ENCODE measurements around the gene CRACR2A.

Gene CRACR2A

DNA sequence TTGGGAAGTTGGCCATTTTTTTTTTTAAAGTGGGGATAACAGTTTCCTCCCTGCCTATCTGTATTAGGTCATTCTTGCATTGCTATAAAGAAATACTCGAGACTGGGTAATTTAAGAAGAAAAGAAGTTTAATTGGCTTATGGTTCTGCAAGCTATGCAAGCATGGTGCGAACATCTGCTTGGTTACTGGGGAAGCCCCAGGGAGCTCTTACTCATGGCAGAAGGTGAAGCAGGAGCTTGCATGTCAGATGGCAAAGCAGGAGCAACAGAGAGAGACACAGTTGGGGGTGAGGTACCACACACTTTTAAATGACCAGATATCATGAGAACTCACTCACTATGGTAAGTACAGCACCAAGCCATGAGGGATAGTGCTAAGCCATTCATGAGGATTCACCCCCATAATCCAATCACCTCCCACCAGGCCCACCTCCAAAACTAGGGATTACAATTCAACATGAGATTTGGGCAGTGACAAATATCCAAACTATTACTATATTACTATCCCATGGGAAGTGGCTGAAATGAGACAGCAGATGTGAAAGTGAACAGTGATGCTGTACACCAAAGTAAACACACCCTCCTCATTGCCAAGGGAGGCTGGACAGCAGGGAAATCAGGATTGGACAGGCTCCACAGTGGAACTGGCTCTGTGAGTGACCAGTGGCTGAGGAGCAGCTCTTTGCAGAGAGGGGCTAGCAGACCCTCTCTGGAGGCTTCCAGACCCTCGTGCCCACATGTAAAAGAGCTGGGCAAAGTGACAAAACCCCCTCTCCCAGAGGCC lies 40.5 kb downstream of the CRACR2A start:
- TF ChIP-seq NFIC (IDR thresholded peaks at IDR 0.05) (no peak), FOXM1 (IDR thresholded peaks at IDR 0.05; ENCODE audit: borderline replicate concordance, low read depth) (no peak), TEAD4 (IDR thresholded peaks at IDR 0.05) (no peak), EGR1 (IDR thresholded peaks at IDR 0.05) (no peak), ZBTB7A (IDR thresholded peaks at IDR 0.05; ENCODE audit: low read depth) (no peak), TCF12 (IDR thresholded peaks at IDR 0.05; ENCODE audit: low read depth) (no peak), YY1 (IDR thresholded peaks at IDR 0.05; ENCODE audit: low read depth) (no peak), CEBPB (IDR thresholded peaks at IDR 0.05) (no peak), CREB1 (IDR thresholded peaks at IDR 0.05; ENCODE audit: low read depth) (no peak)
- TF ChIP-seq, protein P1, sequence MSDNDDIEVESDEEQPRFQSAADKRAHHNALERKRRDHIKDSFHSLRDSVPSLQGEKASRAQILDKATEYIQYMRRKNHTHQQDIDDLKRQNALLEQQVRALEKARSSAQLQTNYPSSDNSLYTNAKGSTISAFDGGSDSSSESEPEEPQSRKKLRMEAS (IDR thresholded peaks at IDR 0.05), result no peak

DNA sequence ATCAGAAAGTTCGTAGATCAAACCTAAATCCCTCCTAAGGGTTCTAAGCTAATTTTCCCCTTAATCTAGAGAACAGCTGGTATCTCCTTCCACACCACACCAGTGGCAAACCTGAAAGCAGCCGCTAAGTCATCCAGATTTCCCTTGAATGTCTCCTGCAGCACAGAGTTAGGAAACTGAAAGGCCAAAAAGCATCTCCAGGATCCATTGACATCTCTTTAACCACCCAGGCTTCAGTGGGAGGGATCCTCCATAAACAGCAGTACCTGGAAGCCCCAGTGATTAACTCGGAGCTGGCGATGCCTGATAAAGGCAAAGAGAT lies 47.6 kb downstream of the CRACR2A start:
- no peak for TF ChIP-seq TAF1 (IDR thresholded peaks at IDR 0.05; ENCODE audit: low read depth)
- TF ChIP-seq CEBPB (IDR thresholded peaks at IDR 0.05), result no peak
- no peak for TF ChIP-seq RAD21 (IDR thresholded peaks at IDR 0.05; ENCODE audit: low read depth)
- TF ChIP-seq, protein P2, sequence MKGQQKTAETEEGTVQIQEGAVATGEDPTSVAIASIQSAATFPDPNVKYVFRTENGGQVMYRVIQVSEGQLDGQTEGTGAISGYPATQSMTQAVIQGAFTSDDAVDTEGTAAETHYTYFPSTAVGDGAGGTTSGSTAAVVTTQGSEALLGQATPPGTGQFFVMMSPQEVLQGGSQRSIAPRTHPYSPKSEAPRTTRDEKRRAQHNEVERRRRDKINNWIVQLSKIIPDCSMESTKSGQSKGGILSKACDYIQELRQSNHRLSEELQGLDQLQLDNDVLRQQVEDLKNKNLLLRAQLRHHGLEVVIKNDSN (IDR thresholded peaks at IDR 0.05), result no peak
- TF ChIP-seq NFIC (IDR thresholded peaks at IDR 0.05), result no peak
- TF ChIP-seq, protein P3, sequence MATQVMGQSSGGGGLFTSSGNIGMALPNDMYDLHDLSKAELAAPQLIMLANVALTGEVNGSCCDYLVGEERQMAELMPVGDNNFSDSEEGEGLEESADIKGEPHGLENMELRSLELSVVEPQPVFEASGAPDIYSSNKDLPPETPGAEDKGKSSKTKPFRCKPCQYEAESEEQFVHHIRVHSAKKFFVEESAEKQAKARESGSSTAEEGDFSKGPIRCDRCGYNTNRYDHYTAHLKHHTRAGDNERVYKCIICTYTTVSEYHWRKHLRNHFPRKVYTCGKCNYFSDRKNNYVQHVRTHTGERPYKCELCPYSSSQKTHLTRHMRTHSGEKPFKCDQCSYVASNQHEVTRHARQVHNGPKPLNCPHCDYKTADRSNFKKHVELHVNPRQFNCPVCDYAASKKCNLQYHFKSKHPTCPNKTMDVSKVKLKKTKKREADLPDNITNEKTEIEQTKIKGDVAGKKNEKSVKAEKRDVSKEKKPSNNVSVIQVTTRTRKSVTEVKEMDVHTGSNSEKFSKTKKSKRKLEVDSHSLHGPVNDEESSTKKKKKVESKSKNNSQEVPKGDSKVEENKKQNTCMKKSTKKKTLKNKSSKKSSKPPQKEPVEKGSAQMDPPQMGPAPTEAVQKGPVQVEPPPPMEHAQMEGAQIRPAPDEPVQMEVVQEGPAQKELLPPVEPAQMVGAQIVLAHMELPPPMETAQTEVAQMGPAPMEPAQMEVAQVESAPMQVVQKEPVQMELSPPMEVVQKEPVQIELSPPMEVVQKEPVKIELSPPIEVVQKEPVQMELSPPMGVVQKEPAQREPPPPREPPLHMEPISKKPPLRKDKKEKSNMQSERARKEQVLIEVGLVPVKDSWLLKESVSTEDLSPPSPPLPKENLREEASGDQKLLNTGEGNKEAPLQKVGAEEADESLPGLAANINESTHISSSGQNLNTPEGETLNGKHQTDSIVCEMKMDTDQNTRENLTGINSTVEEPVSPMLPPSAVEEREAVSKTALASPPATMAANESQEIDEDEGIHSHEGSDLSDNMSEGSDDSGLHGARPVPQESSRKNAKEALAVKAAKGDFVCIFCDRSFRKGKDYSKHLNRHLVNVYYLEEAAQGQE (IDR thresholded peaks at IDR 0.05; ENCODE audit: low read depth), result no peak
- TF ChIP-seq CREB1 (IDR thresholded peaks at IDR 0.05; ENCODE audit: low read depth), result no peak

DNA sequence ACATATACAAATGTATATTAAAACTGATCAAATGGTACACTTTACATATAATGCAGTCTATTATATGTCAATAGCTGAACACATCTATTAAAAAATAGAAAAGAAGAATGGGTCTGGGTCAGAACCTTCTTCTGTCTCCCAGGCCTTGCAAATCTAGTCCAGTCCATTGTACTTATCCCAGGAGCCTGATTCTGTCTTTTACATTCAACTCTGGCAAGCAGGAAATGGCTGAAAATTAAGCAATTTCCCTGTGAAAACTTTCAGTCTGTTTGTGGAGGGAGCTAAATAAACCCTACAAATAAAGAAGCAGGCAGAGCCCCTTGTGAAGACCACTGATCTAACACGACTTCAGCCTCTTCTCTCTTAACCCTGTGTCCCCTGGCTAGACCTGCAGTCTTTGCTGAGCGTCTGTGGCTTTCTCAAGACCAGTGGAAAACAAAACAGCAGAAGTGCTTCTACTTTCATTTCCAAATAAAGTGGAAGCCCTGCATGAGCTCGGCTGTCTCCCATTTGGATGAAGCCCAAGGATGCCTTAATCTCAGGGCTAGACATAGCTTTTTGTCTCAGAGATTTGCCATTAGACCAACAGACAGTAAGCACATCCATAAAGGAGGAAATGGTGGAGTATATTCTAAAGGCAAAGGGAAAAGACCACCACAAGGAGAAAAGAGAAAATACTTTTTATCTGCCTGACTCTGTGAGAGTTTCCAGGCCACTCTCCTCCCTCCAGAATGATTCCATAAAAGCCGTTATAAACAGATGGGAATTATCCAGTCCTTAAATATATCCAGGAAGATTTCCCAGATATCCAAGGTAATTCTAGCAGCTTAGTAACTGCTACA lies 48.2 kb downstream of the CRACR2A start:
- no peak for TF ChIP-seq CREB1 (IDR thresholded peaks at IDR 0.05; ENCODE audit: low read depth)
- TF ChIP-seq, protein P2 (IDR thresholded peaks at IDR 0.05), result no peak
- TF ChIP-seq TAF1 (IDR thresholded peaks at IDR 0.05; ENCODE audit: low read depth), result no peak

DNA sequence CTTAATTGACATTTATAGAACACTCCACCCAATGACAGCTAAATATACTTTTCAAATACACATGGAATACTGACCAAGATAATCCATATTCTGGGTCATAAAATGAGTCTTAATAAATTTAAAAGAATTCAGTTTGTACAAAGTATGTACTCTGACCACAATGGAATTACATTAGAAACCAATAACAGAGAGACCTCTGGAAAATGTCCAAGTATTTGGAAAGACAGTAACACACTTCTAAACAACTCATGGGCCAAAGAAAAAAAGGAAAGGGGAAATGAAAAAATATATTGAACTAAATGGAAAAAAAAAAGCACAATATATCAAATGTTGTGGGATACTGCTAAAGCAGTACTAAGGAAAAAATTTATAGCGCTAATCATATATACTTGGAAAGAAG lies 52.0 kb downstream of the CRACR2A start:
- no peak for TF ChIP-seq NFIC (IDR thresholded peaks at IDR 0.05)
- no peak for TF ChIP-seq YY1 (IDR thresholded peaks at IDR 0.05; ENCODE audit: low read depth)
- TF ChIP-seq RAD21 (IDR thresholded peaks at IDR 0.05; ENCODE audit: low read depth), result no peak
- no peak for TF ChIP-seq CEBPB (IDR thresholded peaks at IDR 0.05)
- TF ChIP-seq, protein P3 (IDR thresholded peaks at IDR 0.05; ENCODE audit: low read depth), result no peak
- TF ChIP-seq EGR1 (IDR thresholded peaks at IDR 0.05), result no peak
- no peak for TF ChIP-seq FOXM1 (IDR thresholded peaks at IDR 0.05; ENCODE audit: borderline replicate concordance, low read depth)
- TF ChIP-seq ZBTB7A (IDR thresholded peaks at IDR 0.05; ENCODE audit: low read depth), result no peak
- TF ChIP-seq TEAD4 (IDR thresholded peaks at IDR 0.05), result no peak
- no peak for TF ChIP-seq TCF12 (IDR thresholded peaks at IDR 0.05; ENCODE audit: low read depth)
- TF ChIP-seq, protein P1 (IDR thresholded peaks at IDR 0.05), result no peak
- no peak for TF ChIP-seq EP300 (IDR thresholded peaks at IDR 0.05; ENCODE audit: borderline replicate concordance)

DNA sequence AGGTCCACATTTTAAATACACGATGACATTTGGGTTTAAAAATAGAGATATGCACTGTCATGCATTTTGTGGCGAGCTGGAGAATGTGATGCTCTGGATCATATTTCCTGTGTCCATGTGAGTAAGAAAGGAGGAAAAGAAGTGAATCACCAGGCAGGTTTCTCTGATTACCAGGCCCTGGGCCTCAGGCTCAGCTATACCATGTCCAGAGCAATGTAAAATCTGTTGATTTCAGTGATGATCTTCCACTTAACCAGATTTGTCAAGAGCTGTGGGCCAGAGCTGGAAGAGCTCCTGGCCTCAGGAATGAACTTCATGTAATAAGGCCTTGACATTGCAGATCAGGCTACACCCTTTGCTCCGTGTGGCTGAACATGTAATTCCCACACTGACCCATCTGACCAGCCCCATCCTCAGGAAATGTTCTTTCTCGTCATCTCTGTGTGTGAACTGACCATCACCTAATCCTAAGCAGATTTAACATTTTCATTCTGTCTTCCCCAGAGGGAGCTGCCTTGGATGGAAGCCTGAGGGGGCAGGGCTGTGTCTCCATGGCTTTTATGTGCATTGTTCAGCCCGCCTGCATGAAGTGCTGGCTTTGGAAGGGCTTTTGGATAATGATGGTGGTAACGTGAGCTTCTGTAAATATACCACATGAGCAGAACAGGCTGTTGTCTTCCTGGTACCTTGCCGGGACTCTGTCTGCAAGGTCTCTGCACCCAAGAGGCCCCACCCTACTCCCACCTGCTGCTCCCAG lies 54.5 kb downstream of the CRACR2A start:
- no peak for TF ChIP-seq EP300 (IDR thresholded peaks at IDR 0.05; ENCODE audit: borderline replicate concordance)
- TF ChIP-seq RAD21 (IDR thresholded peaks at IDR 0.05; ENCODE audit: low read depth), result no peak
- TF ChIP-seq, protein P3 (IDR thresholded peaks at IDR 0.05; ENCODE audit: low read depth), result no peak
- no peak for TF ChIP-seq TAF1 (IDR thresholded peaks at IDR 0.05; ENCODE audit: low read depth)
- TF ChIP-seq, protein P1 (IDR thresholded peaks at IDR 0.05), result no peak
- TF ChIP-seq TEAD4 (IDR thresholded peaks at IDR 0.05), result no peak
- TF ChIP-seq CEBPB (IDR thresholded peaks at IDR 0.05), result no peak
- TF ChIP-seq, protein P2 (IDR thresholded peaks at IDR 0.05), result no peak
- TF ChIP-seq CREB1 (IDR thresholded peaks at IDR 0.05; ENCODE audit: low read depth), result no peak
- no peak for TF ChIP-seq FOXM1 (IDR thresholded peaks at IDR 0.05; ENCODE audit: borderline replicate concordance, low read depth)
- TF ChIP-seq TCF12 (IDR thresholded peaks at IDR 0.05; ENCODE audit: low read depth), result no peak
- TF ChIP-seq NFIC (IDR thresholded peaks at IDR 0.05), result no peak
- TF ChIP-seq EGR1 (IDR thresholded peaks at IDR 0.05), result no peak
- no peak for TF ChIP-seq YY1 (IDR thresholded peaks at IDR 0.05; ENCODE audit: low read depth)
- TF ChIP-seq ZBTB7A (IDR thresholded peaks at IDR 0.05; ENCODE audit: low read depth), result no peak

All from Ishikawa (cell line).